Measurements from ENCODE around the gene PRKAR1A. TPM values are rescaled to one million over a fixed set of nuclear protein-coding genes. Genes with fewer than 3 reads are reported as not detected.

PRKAR1A gene
- 1,000 to 10,000 TPM in 3 of 9 donors, 100 to 1,000 TPM in 6; 435 to 1,392 (median 837) TPM for total RNA-seq
- 100 to 1,000 TPM; 192 to 904 TPM for polyA plus RNA-seq
- long read RNA-seq, donor 1, full-length matches to known transcripts, result 1,151 of 1,351 reads
- long read RNA-seq, donor 1, partial matches to known transcripts, result 147 of 1,351 reads
- long read RNA-seq, donor 1, other reads (novel, unspliced or antisense), result 53 of 1,351 reads
- long read RNA-seq, donor 2, full-length matches to known transcripts, result 3,216 of 3,619 reads
- long read RNA-seq, donor 2, partial matches to known transcripts, result 173 of 3,619 reads
- long read RNA-seq, donor 2, other reads (novel, unspliced or antisense), result 230 of 3,619 reads
- long read RNA-seq, donor 3, full-length matches to known transcripts, result 1,636 of 1,915 reads
- long read RNA-seq, donor 3, partial matches to known transcripts, result 82 of 1,915 reads
- long read RNA-seq, donor 3, other reads (novel, unspliced or antisense), result 197 of 1,915 reads

DNA sequence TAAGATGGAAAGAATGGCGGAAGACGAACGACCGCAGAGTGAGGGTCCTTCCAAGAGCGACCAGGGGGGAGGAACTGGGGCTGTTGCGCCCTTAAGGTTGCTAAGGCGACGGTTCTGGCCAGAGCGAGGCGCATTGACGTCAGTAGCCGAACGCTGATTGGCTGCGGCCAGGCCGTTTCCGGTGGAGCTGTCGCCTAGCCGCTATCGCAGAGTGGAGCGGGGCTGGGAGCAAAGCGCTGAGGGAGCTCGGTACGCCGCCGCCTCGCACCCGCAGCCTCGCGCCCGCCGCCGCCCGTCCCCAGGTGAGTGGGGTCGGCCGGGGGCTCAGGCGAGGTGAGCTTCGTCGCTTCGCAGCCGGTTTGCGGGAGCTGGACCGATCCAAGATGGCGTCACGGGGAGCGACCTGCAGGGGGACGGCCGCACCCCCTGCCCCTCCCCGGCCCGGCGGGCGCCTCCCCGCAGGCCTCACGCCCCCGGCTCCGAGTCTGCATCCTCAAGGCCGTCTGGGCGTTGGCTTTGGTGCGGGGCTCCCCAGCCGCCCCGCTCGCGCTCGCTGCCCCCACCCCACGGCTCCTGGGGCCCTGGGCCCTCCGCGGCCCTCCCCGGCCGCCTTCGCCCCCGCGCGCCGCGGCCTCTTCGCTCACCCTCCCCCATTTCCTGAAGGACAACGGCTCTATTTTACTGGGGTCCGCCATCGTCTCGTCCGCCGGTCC, at the start of gene PRKAR1A:
Gene PRKAR1A (plus strand): TSS at position 184 of the 713 bp plus-strand sequence. CDS start 2,970 bp downstream, outside the sequence.
- Histone ChIP-seq H3K36me3 (peaks cover 0 to 27% (median 23%) of the 10 kb centered on the region in 9 donors), H3K27ac (peak within 1 kb of the TSS; percentile 96 to 100 (median 98)), H3K4me1 (peaks cover 0 to 73% (median 40%) of the 10 kb centered on the region in 12 donors), H3K27me3 (no peaks in the 10 kb centered on the region), H3K9me3 (no peaks in the 10 kb centered on the region), H3K4me3 (peak within 1 kb of the TSS; percentile 60 to 94 (median 76))
- intact Hi-C loops (cut with DNase I), result loop anchor here in 8 of 10 donors (1.0 to 5.0 kb wide), 6 partner anchors 39 to 265 kb away; partner anchors contain the start of gene AMZ2 (in 1 of the 8)
- WGBS, 4 donors, result 0 to 1% (median 1%) methylated on average over 29 to 81 of the region's 81 CpGs
- peak; percentile 89 to 94 (median 92) for ATAC-seq
- TF ChIP-seq POLR2A (IDR thresholded peaks at IDR 0.05), result peak; percentile 74 to 95
- TF ChIP-seq, protein P1, sequence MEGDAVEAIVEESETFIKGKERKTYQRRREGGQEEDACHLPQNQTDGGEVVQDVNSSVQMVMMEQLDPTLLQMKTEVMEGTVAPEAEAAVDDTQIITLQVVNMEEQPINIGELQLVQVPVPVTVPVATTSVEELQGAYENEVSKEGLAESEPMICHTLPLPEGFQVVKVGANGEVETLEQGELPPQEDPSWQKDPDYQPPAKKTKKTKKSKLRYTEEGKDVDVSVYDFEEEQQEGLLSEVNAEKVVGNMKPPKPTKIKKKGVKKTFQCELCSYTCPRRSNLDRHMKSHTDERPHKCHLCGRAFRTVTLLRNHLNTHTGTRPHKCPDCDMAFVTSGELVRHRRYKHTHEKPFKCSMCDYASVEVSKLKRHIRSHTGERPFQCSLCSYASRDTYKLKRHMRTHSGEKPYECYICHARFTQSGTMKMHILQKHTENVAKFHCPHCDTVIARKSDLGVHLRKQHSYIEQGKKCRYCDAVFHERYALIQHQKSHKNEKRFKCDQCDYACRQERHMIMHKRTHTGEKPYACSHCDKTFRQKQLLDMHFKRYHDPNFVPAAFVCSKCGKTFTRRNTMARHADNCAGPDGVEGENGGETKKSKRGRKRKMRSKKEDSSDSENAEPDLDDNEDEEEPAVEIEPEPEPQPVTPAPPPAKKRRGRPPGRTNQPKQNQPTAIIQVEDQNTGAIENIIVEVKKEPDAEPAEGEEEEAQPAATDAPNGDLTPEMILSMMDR (IDR thresholded peaks at IDR 0.05), result peak in 2 of 12 donors; percentile 11 to 26
- peak; percentile 96 to 97 (median 96) for DNase-seq

DNA sequence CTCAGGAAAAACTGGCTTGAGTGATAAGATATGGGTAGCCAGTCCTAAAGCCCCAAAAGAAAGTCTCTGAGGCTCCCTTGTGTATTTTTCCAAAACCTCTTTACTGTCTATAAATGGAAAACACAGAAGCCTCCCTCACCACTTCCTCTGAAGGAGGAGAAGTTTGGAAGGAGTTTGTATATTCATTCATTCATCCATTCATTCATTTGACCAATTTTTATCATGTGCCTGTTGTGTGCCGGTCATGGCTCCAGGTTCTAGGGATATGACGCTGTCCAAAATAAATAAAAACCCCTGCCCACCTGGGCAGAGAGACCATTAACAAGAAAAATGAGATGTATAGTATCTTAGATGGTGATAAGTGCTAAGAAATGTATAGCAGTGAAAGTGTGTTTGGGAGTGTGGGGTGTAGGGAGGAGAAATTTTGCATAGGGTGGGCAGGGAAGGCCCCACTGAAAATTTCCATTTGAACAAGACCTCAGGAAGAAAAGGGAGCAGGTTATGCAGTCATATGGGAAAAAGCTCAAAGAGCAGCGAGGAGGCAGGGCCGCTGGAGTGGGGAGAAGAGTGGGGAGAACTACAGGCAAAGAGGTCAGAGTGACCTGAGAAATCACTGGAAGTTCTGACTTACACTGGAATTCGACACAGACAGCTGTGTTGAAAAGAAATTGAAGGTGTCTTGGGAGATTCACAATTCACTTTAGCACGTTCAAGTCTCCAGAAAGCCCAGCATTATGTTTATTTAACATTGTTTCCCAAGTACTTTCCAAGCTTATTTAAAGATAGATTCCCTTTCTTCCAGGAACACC, 48.8 kb upstream of the PRKAR1A start:
- intact Hi-C loops (cut with DNase I), result loop anchor here (1.0 to 10.0 kb wide), 15 partner anchors 139 to 501 kb away; partner anchors contain the start of genes AMZ2 (in 2 of the 10) and FAM20A (in 2 of the 10)
- Histone ChIP-seq H3K9me3 (no peaks in the 10 kb centered on the region), H3K27me3 (no peaks in the 10 kb centered on the region), H3K4me3 (no peak overlapping the region), H3K27ac (peak overlapping the region in 8 of 12 donors; percentile 44 to 96 (median 81)), H3K4me1 (peaks cover 0 to 57% (median 26%) of the 10 kb centered on the region in 12 donors), H3K36me3 (no peaks in the 10 kb centered on the region)
- TF ChIP-seq POLR2A (IDR thresholded peaks at IDR 0.05), result no peak
- TF ChIP-seq, protein P1 (IDR thresholded peaks at IDR 0.05), result peak in 1 of 12 donors; percentile 25
- WGBS, 4 donors, result 47 to 52% (median 49%) methylated on average over 6 of the region's 6 CpGs
- DNase-seq, result no peak
- ATAC-seq, result no peak

DNA sequence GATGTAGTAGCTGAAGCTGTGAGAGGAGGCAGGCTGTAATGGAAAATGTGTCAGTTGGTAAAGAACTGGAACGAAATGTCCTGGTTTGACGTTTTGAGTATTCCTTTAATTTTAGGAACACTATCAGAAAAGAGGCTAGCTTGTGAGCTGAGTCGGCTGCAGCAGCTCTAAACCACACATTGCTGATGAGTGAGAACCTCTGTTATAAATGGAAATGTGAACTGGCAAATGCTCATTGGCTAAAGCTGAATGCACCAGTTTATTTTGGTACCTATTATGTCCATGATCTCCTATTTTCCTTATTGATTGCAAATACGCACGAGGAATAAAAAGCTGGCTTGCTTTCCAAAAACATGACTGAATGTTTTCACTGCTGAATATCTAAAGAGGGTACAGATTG, 43.9 kb upstream of the PRKAR1A start:
- intact Hi-C loops (cut with DNase I), result loop anchor here (2.0 to 10.0 kb wide), 11 partner anchors 42 to 504 kb away; partner anchors contain the start of genes PRKAR1A (in 5 of the 10) and FAM20A (in 2 of the 10)
- 16 to 24% (median 20%) methylated on average over 5 of the region's 5 CpGs for WGBS, 4 donors
- Histone ChIP-seq H3K27me3 (no peaks in the 10 kb centered on the region), H3K4me3 (no peak overlapping the region), H3K27ac (peak overlapping the region; percentile 71 to 97 (median 90)), H3K4me1 (peaks cover 0 to 27% (median 6%) of the 10 kb centered on the region in 12 donors), H3K9me3 (peaks cover 0 to 6% (median 0%) of the 10 kb centered on the region in 12 donors), H3K36me3 (no peaks in the 10 kb centered on the region)
- DNase-seq (peak in 4 of 5 donors; percentile 43 to 60 (median 46)), ATAC-seq (peak; percentile 82 to 91 (median 90))
- no peak for TF ChIP-seq POLR2A (IDR thresholded peaks at IDR 0.05)
- TF ChIP-seq, protein P1 (IDR thresholded peaks at IDR 0.05), result no peak
